ENCODE measurements around the gene RNF128. TPM values are rescaled to one million over a fixed set of nuclear protein-coding genes. Genes with fewer than 3 reads are reported as not detected.

RNF128 gene
- total RNA-seq, result 12.3 and 52.8 TPM in 2 replicates

GRCh38 chrX:106726485-106727437 is at the start of gene RNF128:
Gene RNF128, plus strand, starts transcription at chrX:106726701. Its CDS starts 213 bp downstream, at chrX:106726914.

GRCh38 chrX:106802388-106803275 is 76.1 kb downstream of the RNF128 start, which contains the start of gene TBC1D8B:
Gene TBC1D8B, plus strand, starts transcription at chrX:106802673. Its CDS starts 181 bp downstream, at chrX:106802854.

Other genes with a start within 250 kb of the RNF128 start
- gene RADX, start 114.7 kb upstream of the RNF128 start, total RNA-seq, result 2.7 and 3.0 TPM in 2 replicates
- gene TBC1D8B, start 76.0 kb downstream of the RNF128 start, total RNA-seq, result 3.4 and 5.9 TPM in 2 replicates
- gene RIPPLY1, start 176.6 kb downstream of the RNF128 start, total RNA-seq, result not detected in 2 replicates
- gene CLDN2, start 193.7 kb downstream of the RNF128 start, total RNA-seq, result not detected in 2 replicates